H1 (cell line): Measurements from ENCODE around the gene PDHB. TPM values are rescaled to one million over a fixed set of nuclear protein-coding genes. Genes with fewer than 3 reads are reported as not detected.

Experiments used
- CTCF ChIA-PET: fragments of 300-600 bp; sonication (Branson Sonifier 250); formaldehyde crosslinking; loops from one replicate; lab custom pipeline; 2021; ENCODE audit not compliant: partially characterized antibody; lab: Charles Lee
- POLR2A ChIA-PET: fragments of 300-600 bp; sonication (Branson Sonifier 250); formaldehyde crosslinking; loops from one replicate; lab custom pipeline; 2021; ENCODE audit warnings: inconsistent platforms; ENCODE audit not compliant: partially characterized antibody; lab: Charles Lee
- DNase-seq, 2 experiments: peaks; one replicate each; pipeline versions ENCODE4 v3.0.0 to v3.0.0-alpha.2; 2010 to 2022; ENCODE audit warnings: low spot score in 2 of 2, low read depth in 1 of 2, mixed read lengths in 1 of 2
- FAIRE-seq: peaks from 2 replicates; lab custom pipeline; 2011; peaks lifted over from hg19 to GRCh38; lab: Jason Lieb, UNC
- H2AFZ ChIP-seq: 2 replicates; pipeline ENCODE4 v1.8.1; 2012; ENCODE audit warnings: low read length, inconsistent platforms
- H2AK5ac ChIP-seq: 2 replicates; pipeline ENCODE4 v1.6.1; 2013; ENCODE audit warnings: low read depth, low read length
- H2BK120ac ChIP-seq: replicated peaks from 2 replicates; pipeline ENCODE3; 2013; ENCODE audit warnings: low read depth, low read length, inconsistent platforms
- H2BK12ac ChIP-seq: 2 replicates; pipeline ENCODE4 v1.6.1; 2013; ENCODE audit warnings: low read depth, low read length
- H2BK15ac ChIP-seq: 2 replicates; pipeline ENCODE4 v1.6.1; 2013; ENCODE audit warnings: low read length
- H2BK20ac ChIP-seq: 2 replicates; pipeline ENCODE4 v1.6.1; 2013; ENCODE audit warnings: low read length
- H2BK5ac ChIP-seq: 2 replicates; pipeline ENCODE4 v1.6.1; 2013; ENCODE audit warnings: low read depth, low read length
- H3K14ac ChIP-seq: 2 replicates; pipeline ENCODE4 v1.6.1; 2013; ENCODE audit warnings: inconsistent platforms; ENCODE audit not compliant: insufficient read length
- H3K18ac ChIP-seq: 2 replicates; pipeline ENCODE4 v1.6.1; 2013; ENCODE audit warnings: low read length; ENCODE audit errors: extremely low read depth
- H3K23ac ChIP-seq: 2 replicates; pipeline ENCODE4 v1.6.1; 2013; ENCODE audit warnings: inconsistent platforms; ENCODE audit not compliant: insufficient read length
- H3K23me2 ChIP-seq: 2 replicates; pipeline ENCODE4 v1.6.1; 2013; ENCODE audit warnings: low read depth, low read length
- H3K27ac ChIP-seq: 2 replicates; pipeline ENCODE4 v1.6.1; 2011; ENCODE audit warnings: low read depth, low read length, inconsistent platforms
- H3K27me3 ChIP-seq, 4 experiments: replicated peaks in 1 of 4; 1 replicate in 1 of 4; 2 replicates in 3 of 4; pipeline versions ENCODE4 v1.6.1 to v1.8.1; 2011 to 2013; ENCODE audit warnings: low read length in 3 of 4, mild to moderate bottlenecking in 3 of 4, inconsistent platforms in 2 of 4, mixed read lengths in 2 of 4, moderate library complexity in 1 of 4; ENCODE audit not compliant: control insufficient read depth in 3 of 4, insufficient read depth in 3 of 4; ENCODE audit errors: extremely low read depth in 1 of 4
- H3K36me3 ChIP-seq, 4 experiments: 2 replicates each; pipeline versions ENCODE4 v1.6.1 to v1.8.1; 2011 to 2013; ENCODE audit warnings: mild to moderate bottlenecking in 4 of 4, low read length in 3 of 4, moderate library complexity in 2 of 4, control low read depth in 1 of 4, inconsistent platforms in 1 of 4; ENCODE audit not compliant: insufficient read depth in 4 of 4, control insufficient read depth in 2 of 4
- H3K4ac ChIP-seq: replicated peaks from 2 replicates; pipeline ENCODE3; 2013; ENCODE audit warnings: low read length, low read depth, mixed read lengths, inconsistent platforms; ENCODE audit not compliant: insufficient read length
- H3K4me1 ChIP-seq, 4 experiments: replicated peaks in 1 of 4; 1 replicate in 1 of 4; 2 replicates in 3 of 4; pipeline versions ENCODE4 v1.6.1 to v1.8.1; 2011 to 2013; ENCODE audit warnings: low read length in 3 of 4, inconsistent platforms in 2 of 4, mixed read lengths in 1 of 4; ENCODE audit not compliant: insufficient read depth in 4 of 4, control insufficient read depth in 3 of 4
- H3K4me2 ChIP-seq, 2 experiments: 2 replicates each; pipeline versions ENCODE4 v1.6.1 to v1.8.1; 2011 to 2013; ENCODE audit warnings: low read depth in 2 of 2, low read length in 2 of 2, control low read depth in 1 of 2, inconsistent platforms in 1 of 2, mild to moderate bottlenecking in 1 of 2; ENCODE audit not compliant: insufficient read depth in 1 of 2
- H3K4me3 ChIP-seq, 4 experiments: fragments of 200-600, 300-600 bp in 1 of 4; sonication (generic), shearing (Covaris generic), sonication (Bioruptor Twin) in 1 of 4; 2 replicates each; pipeline versions ENCODE4 v1.5.1 to v1.8.1; 2011 to 2016; ENCODE audit warnings: low read length in 4 of 4, low read depth in 3 of 4, control low read depth in 2 of 4, inconsistent platforms in 2 of 4, mild to moderate bottlenecking in 2 of 4, mixed read lengths in 1 of 4, moderate library complexity in 1 of 4; ENCODE audit not compliant: insufficient read depth in 2 of 4; ENCODE audit errors: extremely low read depth in 1 of 4
- H3K56ac ChIP-seq: replicated peaks from 2 replicates; pipeline ENCODE3; 2013; ENCODE audit warnings: low read depth, mild to moderate bottlenecking, mixed read lengths, low read length, inconsistent platforms; ENCODE audit not compliant: insufficient read length
- H3K79me1 ChIP-seq: 2 replicates; pipeline ENCODE4 v1.6.1; 2013; ENCODE audit warnings: low read depth, low read length, control low read depth
- H3K79me2 ChIP-seq, 2 experiments: 2 replicates each; pipeline versions ENCODE4 v1.6.1 to v1.8.1; 2012 to 2013; ENCODE audit warnings: low read length in 2 of 2, mild to moderate bottlenecking in 2 of 2, inconsistent platforms in 1 of 2; ENCODE audit not compliant: insufficient read depth in 2 of 2, control insufficient read depth in 1 of 2
- H3K9ac ChIP-seq, 4 experiments: replicated peaks in 1 of 4; 1 replicate in 1 of 4; 2 replicates in 3 of 4; pipeline versions ENCODE4 v1.6.1 to v1.8.1; 2011 to 2013; ENCODE audit warnings: low read depth in 3 of 4, low read length in 3 of 4, control low read depth in 2 of 4, mild to moderate bottlenecking in 2 of 4, moderate library complexity in 2 of 4, inconsistent platforms in 1 of 4; ENCODE audit errors: extremely low read depth in 1 of 4
- H3K9me3 ChIP-seq, 2 experiments: 2 replicates each; pipeline versions ENCODE4 v1.6.1 to v1.8.1; 2012 to 2013; ENCODE audit warnings: mild to moderate bottlenecking in 2 of 2, moderate library complexity in 2 of 2, control low read depth in 1 of 2, inconsistent platforms in 1 of 2, low read depth in 1 of 2, low read length in 1 of 2, mixed read lengths in 1 of 2; ENCODE audit not compliant: insufficient read depth in 2 of 2
- H4K20me1 ChIP-seq, 2 experiments: replicated peaks in 1 of 2; 2 replicates each; pipeline versions ENCODE3 to v1.8.1; 2011 to 2013; ENCODE audit warnings: inconsistent platforms in 2 of 2, low read length in 2 of 2, mild to moderate bottlenecking in 1 of 2; ENCODE audit not compliant: insufficient read depth in 2 of 2, control insufficient read depth in 1 of 2
- H4K5ac ChIP-seq: 2 replicates; pipeline ENCODE4 v1.6.1; 2013; ENCODE audit warnings: low read length, low read depth, mixed read lengths, inconsistent platforms; ENCODE audit not compliant: insufficient read length
- H4K8ac ChIP-seq: 2 replicates; pipeline ENCODE4 v1.8.0; 2013; ENCODE audit warnings: mild to moderate bottlenecking, moderate library complexity, low read length, inconsistent platforms; ENCODE audit not compliant: insufficient read depth; ENCODE audit errors: extremely low read depth
- H4K91ac ChIP-seq: replicated peaks from 2 replicates; pipeline ENCODE3; 2013; ENCODE audit warnings: low read length, mixed read lengths, inconsistent platforms; ENCODE audit not compliant: insufficient read length
- WGBS, 2 experiments: shearing (Covaris generic) in 1 of 2; methylation state at CpG; one replicate each; pipeline versions ENCODE4 v1.1.6 to v1.1.7; 2013 to 2015; ENCODE audit warnings: low lambda C conversion rate in 2 of 2, mixed read lengths in 2 of 2, inconsistent platforms in 1 of 2, low coverage in 1 of 2, missing lambda C conversion rate in 1 of 2; ENCODE audit not compliant: insufficient replicate concordance in 2 of 2, insufficient coverage in 1 of 2, insufficient read length in 1 of 2; ENCODE audit errors: extremely low coverage in 1 of 2, missing lambda C conversion rate in 1 of 2; 5-methylcytosine and 5-hydroxymethylcytosine counted together
- polyA plus RNA-seq, 7 experiments: library from polyadenylated mRNA; depleted of rRNA in 3 of 7; stranded (reverse) in 5 of 7; unstranded in 2 of 7; fragments of >200 nt in 5 of 7; fragments of 200-250 nt in 2 of 7; gene quantifications; 1 replicate in 5 of 7; 2 replicates in 1 of 7; 4 replicates in 1 of 7; pipeline versions ENCODE4 v1.2.1 to v1.2.3, GENCODE V29; 2011 to 2013; ENCODE audit warnings: missing spikeins in 2 of 7, mixed read lengths in 2 of 7
- total RNA-seq: library from RNA; stranded (reverse); fragmentation: NEBNext Ultra II Directional; extraction: Animal tissue kit (Norgen Biotek cat#: 25700); gene quantifications from 2 replicates; pipeline ENCODE4 v1.2.1, GENCODE V29; 2021

The PDHB gene
- total and polyA plus RNA-seq, 2 of the 8 experiments (the other 6 are each of a cell fraction or from before 2014, with no cell fraction given): 90.4 to 140 TPM

DNA sequence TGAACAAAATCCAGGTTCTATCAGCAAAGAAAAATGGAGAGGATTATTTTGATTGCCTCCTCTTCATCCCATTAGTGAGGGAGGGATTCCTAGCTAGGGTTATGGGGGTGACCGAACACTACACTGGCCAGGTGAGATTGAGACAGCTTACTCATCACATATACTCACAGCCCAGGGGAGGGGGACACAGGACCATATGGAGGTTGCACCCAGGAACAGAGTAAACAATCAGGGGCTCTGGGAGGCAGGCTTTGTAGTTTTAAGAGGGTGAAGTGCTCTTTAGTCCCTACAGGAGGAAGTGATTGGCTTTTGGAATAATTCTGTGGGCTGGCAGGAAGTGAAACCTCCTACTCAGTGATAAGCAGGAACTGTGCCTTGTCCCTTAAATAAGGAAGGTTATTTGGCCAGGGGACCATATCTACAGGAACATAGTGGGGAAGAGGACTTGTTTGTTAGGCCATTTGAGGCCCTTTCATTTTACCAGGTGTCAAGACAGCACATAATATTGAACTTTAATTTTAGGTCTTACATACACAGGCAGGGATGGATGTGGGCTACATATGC, 40.8 kb upstream of the PDHB start:
- H3K18ac ChIP-seq: no peak overlapping the region
- H3K9ac ChIP-seq: no peak overlapping the region
- no peaks in the 10 kb centered on the region for H3K27me3 ChIP-seq
- DNase-seq: no peak
- no peak overlapping the region for H3K4me2 ChIP-seq
- no peaks in the 10 kb centered on the region for H3K79me2 ChIP-seq
- H3K9me3 ChIP-seq: no peaks in the 10 kb centered on the region
- no peak overlapping the region for H3K56ac ChIP-seq
- no peak overlapping the region for H4K91ac ChIP-seq
- no peak overlapping the region for H4K5ac ChIP-seq
- H4K20me1 ChIP-seq: no peaks in the 10 kb centered on the region
- POLR2A ChIA-PET: interaction anchor here (0.5 to 1.7 kb wide), 2 partner anchors 45 to 85 kb away, joined by 3 read pairs; no protein-coding TSS in a partner anchor
- no peak overlapping the region for H3K23ac ChIP-seq
- H3K4ac ChIP-seq: no peak overlapping the region
- no peak overlapping the region for H2AK5ac ChIP-seq
- CTCF ChIA-PET: interaction anchor here (0.6 to 2.0 kb wide), 6 partner anchors 8 to 118 kb away, joined by 3 to 7 read pairs (median 4); no protein-coding TSS in a partner anchor
- no peak overlapping the region for H2BK12ac ChIP-seq
- H3K23me2 ChIP-seq: no peaks in the 10 kb centered on the region
- H3K14ac ChIP-seq: no peak overlapping the region
- H3K36me3 ChIP-seq: no peaks in the 10 kb centered on the region
- no peak for FAIRE-seq
- H4K8ac ChIP-seq: no peak overlapping the region; the same call in 1 of the 2 replicates
- H3K27ac ChIP-seq: no peak overlapping the region
- peaks cover 0 to 7% (median 4%) of the 10 kb centered on the region in 4 experiments; a peak in 4 of 7 replicates for H3K4me1 ChIP-seq
- H2BK20ac ChIP-seq: no peak overlapping the region
- no peak overlapping the region for H3K4me3 ChIP-seq
- no peak overlapping the region for H2BK120ac ChIP-seq
- H3K79me1 ChIP-seq: no peaks in the 10 kb centered on the region
- H2BK15ac ChIP-seq: no peak overlapping the region
- 82% methylated on average over 1 of the region's 1 CpG; no CpG with 5 or more reads in 1 of the 2 experiments for WGBS, 2 experiments
- H2AFZ ChIP-seq: no peak overlapping the region
- H2BK5ac ChIP-seq: no peak overlapping the region
